Hepatocyte (in vitro differentiated cells): ENCODE data around the gene BEND5.

Experiments used
- EZH2 ChIP-seq: fragments of 200-600 bp; sonication (generic); IDR thresholded peaks from 2 replicates; pipeline ENCODE4 v1.6.1; 2016; ENCODE audit warnings: antibody characterized with exemption, mild to moderate bottlenecking, borderline replicate concordance
- TF ChIP-seq, protein P1 (sequence below): fragments of 200-600 bp; sonication (generic); IDR thresholded peaks from 2 replicates; pipeline ENCODE4 v1.5.1; 2016; ENCODE audit warnings: antibody characterized with exemption, mild to moderate bottlenecking; ENCODE audit not compliant: poor library complexity

DNA sequence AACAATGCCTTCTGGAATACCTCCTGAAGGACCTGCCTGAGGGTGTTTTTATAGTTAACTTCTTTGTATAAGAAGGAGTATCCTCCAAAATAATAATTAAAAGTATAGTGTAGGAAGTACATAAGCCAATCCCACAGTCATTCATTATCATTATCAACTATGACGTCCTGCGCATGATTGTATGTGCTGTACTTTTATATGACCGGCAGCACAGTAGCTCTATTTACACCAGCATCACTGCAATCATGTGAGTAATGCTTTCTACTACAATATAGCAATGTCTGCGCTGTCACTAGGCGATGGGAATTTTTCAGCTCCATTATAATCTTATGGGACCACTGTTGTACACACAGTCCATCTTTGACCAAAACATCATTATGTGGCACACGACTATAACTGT, 72.0 kb downstream of the BEND5 start:
- TF ChIP-seq, protein P1, sequence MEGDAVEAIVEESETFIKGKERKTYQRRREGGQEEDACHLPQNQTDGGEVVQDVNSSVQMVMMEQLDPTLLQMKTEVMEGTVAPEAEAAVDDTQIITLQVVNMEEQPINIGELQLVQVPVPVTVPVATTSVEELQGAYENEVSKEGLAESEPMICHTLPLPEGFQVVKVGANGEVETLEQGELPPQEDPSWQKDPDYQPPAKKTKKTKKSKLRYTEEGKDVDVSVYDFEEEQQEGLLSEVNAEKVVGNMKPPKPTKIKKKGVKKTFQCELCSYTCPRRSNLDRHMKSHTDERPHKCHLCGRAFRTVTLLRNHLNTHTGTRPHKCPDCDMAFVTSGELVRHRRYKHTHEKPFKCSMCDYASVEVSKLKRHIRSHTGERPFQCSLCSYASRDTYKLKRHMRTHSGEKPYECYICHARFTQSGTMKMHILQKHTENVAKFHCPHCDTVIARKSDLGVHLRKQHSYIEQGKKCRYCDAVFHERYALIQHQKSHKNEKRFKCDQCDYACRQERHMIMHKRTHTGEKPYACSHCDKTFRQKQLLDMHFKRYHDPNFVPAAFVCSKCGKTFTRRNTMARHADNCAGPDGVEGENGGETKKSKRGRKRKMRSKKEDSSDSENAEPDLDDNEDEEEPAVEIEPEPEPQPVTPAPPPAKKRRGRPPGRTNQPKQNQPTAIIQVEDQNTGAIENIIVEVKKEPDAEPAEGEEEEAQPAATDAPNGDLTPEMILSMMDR: no peak
- no peak for TF ChIP-seq EZH2
